Spleen (tissue), 7 donors: ENCODE data around the gene PMPCA.

Experiments
- CTCF ChIP-seq, 11 experiments: fragments of 200-600 bp in 7 of 11; fragments of 450-650 bp in 4 of 11; sonication (generic) in 4 of 11; IDR thresholded peaks in 8 of 11; conservative IDR thresholded peaks in 3 of 11; 1 replicate in 7 of 11; 2 replicates in 4 of 11; pipeline versions ENCODE4 v1.4.0 to v1.8.0; 2016 to 2021; ENCODE audit warnings: antibody characterized with exemption in 11 of 11, inconsistent platforms in 4 of 11, mild to moderate bottlenecking in 1 of 11
- POLR2A ChIP-seq, 3 donors: fragments of 450-650 bp; IDR thresholded peaks; one replicate each; pipeline ENCODE4 v1.5.1; 2017; ENCODE audit warnings: antibody characterized with exemption in 3 of 3, mild to moderate bottlenecking in 1 of 3
- POLR2AphosphoS5 ChIP-seq, 3 donors: sonication (generic); formaldehyde crosslinking; IDR thresholded peaks; one replicate each; pipeline ENCODE4 v1.5.1; 2017; ENCODE audit warnings: antibody characterized with exemption in 3 of 3
- donor health status: DM: no; HTN: no; CAD: no; lungs with moderate emphysema.
- donor health status: DM: no; HTN: no; CAD: no.
- donor health status: DM: no; HTN: no; CAD: no.

- TF ChIP-seq POLR2AphosphoS5 (IDR thresholded peaks at IDR 0.05) (peak in 1 of 3 donors; percentile 0), CTCF (IDR thresholded peaks at IDR 0.05 in 8 of 11, conservative IDR thresholded peaks at IDR 0.05 in 3 of 11) (no peak), POLR2A (IDR thresholded peaks at IDR 0.05) (no peak)
Measured at GRCh38 chr9:136378170-136379002, 32.1 kb upstream of the PMPCA start.
